OCI-LY7 (cell line): ENCODE measurements around the gene CFAP77. TPM values are rescaled to one million over a fixed set of nuclear protein-coding genes. Genes with fewer than 3 reads are reported as not detected.

Experiments used
- BruUV-seq: library from RNA; stranded (reverse); fragments of 400-500 nt; replicated peaks from 2 replicates; lab custom pipeline; 2021; lab: Mats Ljungman, UMichigan
- CTCF ChIA-PET: fragments of 300-600 bp; sonication (Branson Sonifier 250); formaldehyde crosslinking; loops from one replicate; lab custom pipeline; 2022; ENCODE audit warnings: antibody characterized with exemption; ENCODE audit not compliant: unreplicated experiment; lab: Charles Lee
- POLR2A ChIA-PET: fragments of 300-600 bp; sonication (Branson Sonifier 250); formaldehyde crosslinking; loops from one replicate; lab custom pipeline; 2022; ENCODE audit warnings: antibody characterized with exemption; lab: Charles Lee
- DNase-seq: peaks from one replicate; pipeline ENCODE4 v3.0.0-alpha.2; 2015; ENCODE audit warnings: low spot score
- H2AFZ ChIP-seq: fragments of 200-600 bp; sonication (generic), shearing (Covaris generic); 2 replicates; pipeline ENCODE4 v1.6.1; 2014; ENCODE audit warnings: mild to moderate bottlenecking, antibody characterized with exemption, low read length, moderate library complexity
- H3K27ac ChIP-seq: fragments of 200-600 bp; sonication (generic); 2 replicates; pipeline ENCODE4 v1.5.1; 2014; ENCODE audit warnings: mixed run types, low read depth, mild to moderate bottlenecking, moderate library complexity, low read length, inconsistent platforms; ENCODE audit not compliant: poor library complexity, severe bottlenecking
- H3K36me3 ChIP-seq: fragments of 200-600 bp; sonication (generic); 2 replicates; pipeline ENCODE4 v1.6.1; 2014; ENCODE audit warnings: mild to moderate bottlenecking, antibody characterized with exemption, low read length, moderate library complexity, mixed read lengths; ENCODE audit not compliant: insufficient read depth
- H3K4me1 ChIP-seq: fragments of 200-600 bp; sonication (generic); 2 replicates; pipeline ENCODE4 v1.5.1; 2014; ENCODE audit warnings: mild to moderate bottlenecking, low read length; ENCODE audit not compliant: insufficient read depth, poor library complexity, severe bottlenecking
- H3K4me2 ChIP-seq: fragments of 200-600 bp; sonication (generic); 2 replicates; pipeline ENCODE4 v1.6.1; 2014; ENCODE audit warnings: mild to moderate bottlenecking, low read length
- H3K4me3 ChIP-seq: fragments of 200-600 bp; sonication (generic); 2 replicates; pipeline ENCODE4 v1.5.1; 2014; ENCODE audit warnings: mild to moderate bottlenecking, low read depth, low read length; ENCODE audit not compliant: poor library complexity, severe bottlenecking
- H3K79me2 ChIP-seq: fragments of 200-600 bp; sonication (generic); 2 replicates; pipeline ENCODE4 v1.6.1; 2016; ENCODE audit warnings: low read depth, mild to moderate bottlenecking, low read length, moderate library complexity, mixed read lengths; ENCODE audit not compliant: insufficient read depth
- H3K9me2 ChIP-seq: fragments of 200-600 bp; sonication (generic); 2 replicates; pipeline ENCODE4 v1.6.1; 2016; ENCODE audit warnings: mild to moderate bottlenecking, low read length, mixed read lengths; ENCODE audit not compliant: insufficient read depth
- H3K9me3 ChIP-seq: fragments of 200-600 bp; sonication (generic); 2 replicates; pipeline ENCODE4 v1.6.1; 2014; ENCODE audit warnings: mild to moderate bottlenecking, mixed run types, low read length, mixed read lengths
- H4K20me1 ChIP-seq: fragments of 200-600 bp; sonication (generic); 2 replicates; pipeline ENCODE4 v1.6.1; 2014; ENCODE audit warnings: mild to moderate bottlenecking, antibody characterized with exemption, low read length, moderate library complexity, mixed read lengths; ENCODE audit not compliant: insufficient read depth
- EZH2phosphoT487 ChIP-seq: fragments of 200-600 bp; sonication (generic); IDR thresholded peaks from 2 replicates; pipeline ENCODE4 v1.6.1; 2018; ENCODE audit warnings: low read depth, borderline replicate concordance, mild to moderate bottlenecking, mixed run types, antibody characterized with exemption, low read length, moderate library complexity, mixed read lengths
- intact Hi-C: fragments of 100-400 bp; cut with micrococcal nuclease; formaldehyde crosslinking; loops from one replicate; pipeline ENCODE4 v1.10.0; 2022; ENCODE audit not compliant: unreplicated experiment
- total RNA-seq, 2 experiments: library from RNA; depleted of rRNA in 1 of 2; stranded (reverse); fragments of >200 nt in 1 of 2; shearing (Covaris generic) in 1 of 2; gene quantifications; 2 replicates each; pipeline ENCODE4 v1.2.3, GENCODE V29; 2014 to 2022
- TF ChIP-seq, protein P1 (sequence below): fragments of 200-600 bp; sonication (generic); conservative IDR thresholded peaks from 2 replicates; pipeline ENCODE4 v1.5.1; 2014; ENCODE audit warnings: mild to moderate bottlenecking, antibody characterized with exemption, low read length, moderate library complexity, mixed read lengths

CFAP77 gene
- total RNA-seq, 2 experiments from 2014 or later = not detected

GRCh38 chr9:132446887-132447286 lies 36.9 kb downstream of the CFAP77 start:
- ChIA-PET CTCF (no interaction called here), POLR2A (no interaction called here)
- no peaks in the 10 kb centered on the region for H3K9me2 ChIP-seq
- intact Hi-C loops = no loop called here
- no peaks in the 10 kb centered on the region for H4K20me1 ChIP-seq
- no peak overlapping the region for H2AFZ ChIP-seq
- H3K9me3 ChIP-seq = no peaks in the 10 kb centered on the region
- no peak overlapping the region for H3K4me3 ChIP-seq
- no peaks in the 10 kb centered on the region for H3K79me2 ChIP-seq
- no peak for DNase-seq
- H3K36me3 ChIP-seq = no peaks in the 10 kb centered on the region
- no peak overlapping the region for H3K4me2 ChIP-seq
- H3K4me1 ChIP-seq = no peaks in the 10 kb centered on the region
- no peak overlapping the region for H3K27ac ChIP-seq
- no TSS peak for BruUV-seq
- no peak for TF ChIP-seq EZH2phosphoT487
- TF ChIP-seq, protein P1, sequence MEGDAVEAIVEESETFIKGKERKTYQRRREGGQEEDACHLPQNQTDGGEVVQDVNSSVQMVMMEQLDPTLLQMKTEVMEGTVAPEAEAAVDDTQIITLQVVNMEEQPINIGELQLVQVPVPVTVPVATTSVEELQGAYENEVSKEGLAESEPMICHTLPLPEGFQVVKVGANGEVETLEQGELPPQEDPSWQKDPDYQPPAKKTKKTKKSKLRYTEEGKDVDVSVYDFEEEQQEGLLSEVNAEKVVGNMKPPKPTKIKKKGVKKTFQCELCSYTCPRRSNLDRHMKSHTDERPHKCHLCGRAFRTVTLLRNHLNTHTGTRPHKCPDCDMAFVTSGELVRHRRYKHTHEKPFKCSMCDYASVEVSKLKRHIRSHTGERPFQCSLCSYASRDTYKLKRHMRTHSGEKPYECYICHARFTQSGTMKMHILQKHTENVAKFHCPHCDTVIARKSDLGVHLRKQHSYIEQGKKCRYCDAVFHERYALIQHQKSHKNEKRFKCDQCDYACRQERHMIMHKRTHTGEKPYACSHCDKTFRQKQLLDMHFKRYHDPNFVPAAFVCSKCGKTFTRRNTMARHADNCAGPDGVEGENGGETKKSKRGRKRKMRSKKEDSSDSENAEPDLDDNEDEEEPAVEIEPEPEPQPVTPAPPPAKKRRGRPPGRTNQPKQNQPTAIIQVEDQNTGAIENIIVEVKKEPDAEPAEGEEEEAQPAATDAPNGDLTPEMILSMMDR = no peak

GRCh38 chr9:132447346-132447745 lies 37.3 kb downstream of the CFAP77 start:
- Histone ChIP-seq H3K9me3 (no peaks in the 10 kb centered on the region), H3K4me3 (no peak overlapping the region), H3K4me2 (no peak overlapping the region), H3K36me3 (no peaks in the 10 kb centered on the region), H4K20me1 (no peaks in the 10 kb centered on the region), H3K4me1 (peaks cover 5% of the 10 kb centered on the region), H3K79me2 (no peaks in the 10 kb centered on the region), H3K27ac (no peak overlapping the region), H3K9me2 (no peaks in the 10 kb centered on the region), H2AFZ (no peak overlapping the region)
- intact Hi-C loops = no loop called here
- CTCF ChIA-PET = no interaction called here
- POLR2A ChIA-PET = no interaction called here
- no peak for TF ChIP-seq EZH2phosphoT487
- TF ChIP-seq, protein P1 = no peak
- DNase-seq = no peak
- no TSS peak for BruUV-seq

DNA sequence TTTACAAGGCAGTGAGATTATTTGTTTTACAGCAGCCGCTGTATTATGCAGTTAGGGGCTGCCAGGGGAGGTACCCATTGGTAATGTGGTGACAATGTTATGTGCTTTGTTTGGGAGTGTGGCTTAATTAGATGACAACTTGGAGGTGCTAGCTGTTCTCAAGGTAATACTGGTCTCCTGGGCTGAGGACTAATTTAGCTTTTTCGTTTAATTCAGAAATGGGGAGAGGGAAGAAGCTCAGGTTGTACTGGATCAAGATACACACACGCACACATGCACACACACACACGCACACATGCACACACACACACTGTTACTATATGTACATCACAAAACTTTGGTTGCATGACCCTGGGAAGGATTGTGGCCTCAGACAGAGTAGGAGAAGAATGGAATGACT lies 37.9 kb downstream of the CFAP77 start:
- intact Hi-C loops = no loop called here
- BruUV-seq = no TSS peak
- H2AFZ ChIP-seq = no peak overlapping the region

More for the DNA sequence above, 37.9 kb downstream of the CFAP77 start:
- no peak overlapping the region for H3K27ac ChIP-seq
- no peak overlapping the region for H3K4me2 ChIP-seq
- ChIA-PET POLR2A (no interaction called here), CTCF (no interaction called here)
- no peaks in the 10 kb centered on the region for H4K20me1 ChIP-seq
- H3K9me3 ChIP-seq = no peaks in the 10 kb centered on the region
- H3K36me3 ChIP-seq = no peaks in the 10 kb centered on the region
- H3K79me2 ChIP-seq = no peaks in the 10 kb centered on the region
- H3K9me2 ChIP-seq = no peaks in the 10 kb centered on the region
- DNase-seq = no peak
- H3K4me3 ChIP-seq = no peak overlapping the region
- H3K4me1 ChIP-seq = peaks cover 5% of the 10 kb centered on the region
- TF ChIP-seq, protein P1 = no peak
- TF ChIP-seq EZH2phosphoT487 = no peak
